Neural progenitor cell (in vitro differentiated cells): ENCODE measurements around the gene EPHA1.

Experiments used
- EZH2 ChIP-seq: fragments of 200-600 bp; sonication (generic); IDR thresholded peaks from 2 replicates; pipeline ENCODE4 v1.6.1; 2017; ENCODE audit warnings: antibody characterized with exemption, mild to moderate bottlenecking, moderate library complexity
- EZH2phosphoT487 ChIP-seq: fragments of 200-600 bp; sonication (generic); IDR thresholded peaks from 2 replicates; pipeline ENCODE4 v1.6.1; 2017; ENCODE audit warnings: antibody characterized with exemption
- TF ChIP-seq, protein P1 (sequence below): fragments of 200-600 bp; sonication (generic); IDR thresholded peaks from 2 replicates; pipeline ENCODE4 v1.5.1; 2017; ENCODE audit warnings: antibody characterized with exemption, mild to moderate bottlenecking

DNA sequence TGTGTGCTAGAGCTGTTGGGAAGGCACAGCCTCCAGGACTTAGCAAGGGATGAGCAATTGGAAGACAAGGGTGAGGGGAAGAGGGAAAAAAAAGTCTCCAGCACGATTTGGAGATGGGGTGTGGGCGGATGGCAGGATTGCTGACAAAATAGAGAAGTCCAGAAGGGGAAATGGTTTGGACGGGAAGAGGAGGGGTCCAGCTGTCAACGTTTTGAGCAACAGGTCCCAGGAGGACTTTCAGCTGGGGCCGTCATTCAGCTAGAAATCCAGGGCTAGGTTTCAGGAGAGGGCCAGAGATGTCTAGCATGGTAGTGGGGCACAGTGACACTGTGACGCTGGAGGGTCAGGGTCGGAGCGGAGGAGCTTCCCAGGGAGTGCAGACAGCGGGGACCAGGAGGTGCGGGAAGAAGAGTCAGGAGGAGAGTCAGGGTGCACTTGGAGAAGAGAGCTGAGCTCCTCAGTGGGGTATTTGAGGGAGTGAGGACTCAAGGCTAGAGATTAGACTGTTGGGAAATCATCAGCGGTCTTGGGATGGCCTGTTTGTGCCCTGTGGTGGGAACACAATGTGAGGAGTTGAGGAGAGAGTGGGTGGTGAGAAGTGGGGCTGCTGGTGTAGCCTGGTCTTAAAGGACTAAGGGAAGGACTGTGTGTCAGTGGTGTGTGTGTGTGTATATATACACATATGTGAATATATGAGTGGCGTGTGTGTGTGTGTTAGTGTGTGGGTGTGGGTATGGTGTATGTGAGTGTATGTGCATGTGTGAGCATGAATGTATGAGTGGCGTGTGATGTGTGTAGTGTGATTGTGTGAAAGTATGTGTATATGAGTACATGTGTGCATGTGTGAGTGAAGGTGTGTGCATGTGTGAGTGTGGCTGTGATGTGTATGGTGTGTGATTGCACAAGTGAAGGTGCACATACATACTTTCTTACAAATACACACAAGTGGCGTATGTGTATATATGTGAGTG lies 23.7 kb downstream of the EPHA1 start:
- TF ChIP-seq, protein P1, sequence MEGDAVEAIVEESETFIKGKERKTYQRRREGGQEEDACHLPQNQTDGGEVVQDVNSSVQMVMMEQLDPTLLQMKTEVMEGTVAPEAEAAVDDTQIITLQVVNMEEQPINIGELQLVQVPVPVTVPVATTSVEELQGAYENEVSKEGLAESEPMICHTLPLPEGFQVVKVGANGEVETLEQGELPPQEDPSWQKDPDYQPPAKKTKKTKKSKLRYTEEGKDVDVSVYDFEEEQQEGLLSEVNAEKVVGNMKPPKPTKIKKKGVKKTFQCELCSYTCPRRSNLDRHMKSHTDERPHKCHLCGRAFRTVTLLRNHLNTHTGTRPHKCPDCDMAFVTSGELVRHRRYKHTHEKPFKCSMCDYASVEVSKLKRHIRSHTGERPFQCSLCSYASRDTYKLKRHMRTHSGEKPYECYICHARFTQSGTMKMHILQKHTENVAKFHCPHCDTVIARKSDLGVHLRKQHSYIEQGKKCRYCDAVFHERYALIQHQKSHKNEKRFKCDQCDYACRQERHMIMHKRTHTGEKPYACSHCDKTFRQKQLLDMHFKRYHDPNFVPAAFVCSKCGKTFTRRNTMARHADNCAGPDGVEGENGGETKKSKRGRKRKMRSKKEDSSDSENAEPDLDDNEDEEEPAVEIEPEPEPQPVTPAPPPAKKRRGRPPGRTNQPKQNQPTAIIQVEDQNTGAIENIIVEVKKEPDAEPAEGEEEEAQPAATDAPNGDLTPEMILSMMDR = no peak
- TF ChIP-seq EZH2phosphoT487 (no peak), EZH2 (no peak)
